ACHN (cell line): ENCODE data around the gene CACNA1H.
A peak's percentile ranks its signal among the peaks of the same experiment; 100 is the strongest.

ENCODE experiments used
- DNase-seq: peaks from one replicate; pipeline ENCODE4 v3.0.0-alpha.2; 2015
- in situ Hi-C: cut with HindIII; loops from 2 replicates; pipeline ENCODE4 v1.10.0; 2017; ENCODE audit warnings: low sequenced_read_pairs, low pct_ligation_motif_present, low pct_unique_long_range_greater_than_20kb

The CACNA1H gene

GRCh38 chr16:1152651-1153259, at the start of gene CACNA1H:
TSS of gene CACNA1H (plus strand) at chr16:1153106. CDS start at chr16:1153738, 632 bp downstream.
- in situ Hi-C loops, result no loop called here
- DNase-seq, result no peak

- no peak for DNase-seq
- in situ Hi-C loops, result no loop called here
Measured at GRCh38 chr16:1103636-1103980, 49.3 kb upstream of the CACNA1H start.

DNA sequence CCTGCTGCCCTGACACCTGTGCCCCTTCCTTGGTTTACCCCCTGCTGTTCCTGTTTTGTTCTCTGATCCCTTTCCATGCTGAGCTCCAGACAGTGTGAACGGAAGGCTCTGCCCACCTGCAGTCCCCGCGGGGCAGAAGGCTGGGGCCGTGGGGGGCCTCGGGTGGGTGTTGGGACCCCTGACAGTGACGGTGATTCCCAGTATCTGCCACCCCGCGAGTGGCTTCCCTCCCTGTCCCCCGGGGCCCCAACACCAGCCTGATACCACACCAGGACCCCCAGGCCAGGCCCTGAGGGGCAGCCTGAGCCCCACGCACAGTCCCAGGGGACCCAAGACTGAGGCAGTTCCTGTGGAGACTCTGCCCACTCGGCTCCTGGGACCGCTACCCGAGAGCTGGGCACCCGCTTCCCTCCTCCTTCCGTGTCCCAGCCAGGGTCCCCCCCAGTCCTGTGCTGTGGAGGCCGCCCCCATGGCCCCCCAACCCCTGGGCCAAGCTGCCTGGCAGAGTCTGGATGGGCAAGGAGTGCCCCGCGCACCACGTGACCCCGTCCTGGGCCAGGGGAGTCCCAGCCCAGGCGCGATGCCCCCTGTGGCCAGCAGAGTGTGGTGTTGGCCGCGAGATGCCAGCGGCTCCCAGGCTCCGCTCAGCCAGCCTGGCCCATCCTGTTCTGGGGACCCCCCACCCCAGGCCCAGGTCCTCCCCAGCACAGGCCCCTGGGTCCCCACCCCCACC, 46.9 kb upstream of the CACNA1H start:
- in situ Hi-C loops, result no loop called here
- DNase-seq, result peak; percentile 71

- in situ Hi-C loops, result no loop called here
- DNase-seq, result no peak
Measured at GRCh38 chr16:1106659-1107058, 46.2 kb upstream of the CACNA1H start.

DNA sequence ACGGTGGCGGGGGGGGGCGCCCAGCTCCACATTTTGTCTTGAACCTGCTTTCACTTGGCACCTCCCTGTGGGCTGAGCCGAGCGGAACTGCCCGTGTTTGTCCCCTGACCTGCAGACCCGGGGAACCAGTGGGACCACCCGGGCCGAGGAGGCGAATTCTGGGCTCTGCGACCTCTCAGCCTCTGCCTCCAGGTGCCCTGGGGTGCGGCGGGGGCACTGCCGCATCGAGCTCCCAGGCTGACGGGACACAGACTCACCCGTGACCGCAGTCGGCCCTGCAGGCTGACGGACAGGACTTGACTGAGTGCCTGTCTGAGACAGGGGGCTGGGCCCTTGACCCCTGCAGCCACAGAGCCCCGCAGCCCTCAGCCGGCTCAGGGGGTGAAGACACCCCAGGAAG, 45.8 kb upstream of the CACNA1H start:
- no peak for DNase-seq
- in situ Hi-C loops, result no loop called here

- in situ Hi-C loops, result no loop called here
- DNase-seq, result no peak
Measured at GRCh38 chr16:1107731-1108130, 45.2 kb upstream of the CACNA1H start.

DNA sequence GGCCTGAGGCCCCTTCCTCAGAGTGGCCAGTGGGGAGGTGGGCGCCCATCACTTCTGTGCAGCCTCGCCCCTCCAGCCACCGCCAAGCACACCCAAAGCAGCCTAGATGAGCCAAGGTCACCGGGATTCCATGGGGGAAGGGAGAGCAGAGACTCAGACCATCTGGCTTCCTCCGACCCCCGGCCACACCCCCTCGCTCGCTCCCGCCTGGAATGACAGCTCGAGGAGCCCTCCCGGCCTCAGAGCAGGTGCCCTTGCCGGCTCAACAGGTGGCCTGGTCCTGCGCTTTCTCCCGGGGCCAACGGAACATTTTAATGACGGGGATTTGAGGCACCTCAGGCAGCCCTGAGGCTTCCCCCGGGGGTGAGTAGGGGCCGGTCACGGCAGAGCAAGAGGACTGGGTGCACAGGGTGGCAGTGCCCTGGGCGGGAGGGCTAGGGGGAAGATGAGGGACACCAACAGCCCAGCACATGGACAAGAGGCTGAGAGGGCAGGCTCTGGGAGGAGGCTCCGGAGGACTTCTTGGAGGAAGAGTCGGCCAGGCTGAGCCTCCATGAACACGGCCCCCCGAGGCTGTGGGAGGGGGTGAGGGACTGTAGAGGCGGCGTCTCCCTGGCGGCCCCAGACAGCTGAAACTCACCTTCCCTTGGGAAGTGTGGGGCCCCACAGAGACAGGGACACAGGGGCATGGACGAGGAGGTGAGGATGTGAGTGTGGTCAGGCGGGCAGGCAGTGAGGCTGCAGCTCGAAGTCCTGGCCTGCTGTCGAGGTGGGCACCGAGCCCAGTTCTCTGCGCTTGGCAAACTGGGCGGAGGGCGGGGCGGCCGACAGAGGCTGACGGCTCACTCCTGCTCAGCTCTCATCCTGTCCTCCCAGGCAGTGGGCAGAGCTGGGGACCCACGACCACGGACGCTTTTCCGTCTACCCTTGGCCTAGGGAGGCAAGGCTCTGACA, 44.3 kb upstream of the CACNA1H start:
- peak; percentile 61 for DNase-seq
- in situ Hi-C loops, result no loop called here

DNA sequence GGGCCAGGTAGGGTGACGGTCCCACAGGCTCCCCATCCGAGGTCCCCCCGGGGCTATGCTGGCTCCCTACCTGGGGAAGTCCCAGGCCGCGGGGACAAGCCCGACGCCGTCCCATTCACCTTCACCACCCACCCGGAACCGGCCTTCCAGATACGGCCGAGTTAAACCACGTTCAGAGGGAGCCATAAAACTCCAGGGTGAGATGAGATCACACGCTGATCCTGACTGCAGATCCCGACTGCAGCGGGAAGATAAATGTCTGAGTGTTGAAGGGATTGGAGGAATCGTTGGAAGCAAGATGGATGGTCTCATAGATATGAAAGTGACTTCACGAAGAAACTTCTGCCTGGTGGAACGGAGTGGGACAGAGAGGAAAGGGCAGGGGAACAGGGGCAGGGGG, 43.3 kb upstream of the CACNA1H start:
- in situ Hi-C loops, result no loop called here
- DNase-seq, result no peak

- DNase-seq, result no peak
- in situ Hi-C loops, result no loop called here
Measured at GRCh38 chr16:1112506-1113184, 40.3 kb upstream of the CACNA1H start.

DNA sequence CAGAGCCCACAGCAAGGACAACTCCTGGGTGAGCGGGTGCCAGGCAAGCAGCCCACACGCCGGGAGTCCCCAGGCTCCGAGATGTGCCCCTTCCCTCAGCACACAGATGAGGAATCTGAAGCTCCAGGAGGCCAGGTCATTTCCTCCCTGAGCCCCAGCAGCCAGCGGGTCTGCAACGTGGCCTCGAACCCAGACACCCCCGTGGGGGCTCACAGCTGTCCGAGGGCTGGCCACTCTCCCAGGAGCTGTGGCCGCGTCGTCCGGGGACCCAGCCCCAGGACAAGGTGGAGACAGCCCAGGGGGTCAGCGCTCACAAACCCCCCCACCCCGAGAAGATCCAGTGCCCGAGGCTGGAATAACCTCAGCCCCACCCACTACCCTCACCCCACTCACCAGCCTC, 39.4 kb upstream of the CACNA1H start:
- in situ Hi-C loops, result no loop called here
- DNase-seq, result no peak

DNA sequence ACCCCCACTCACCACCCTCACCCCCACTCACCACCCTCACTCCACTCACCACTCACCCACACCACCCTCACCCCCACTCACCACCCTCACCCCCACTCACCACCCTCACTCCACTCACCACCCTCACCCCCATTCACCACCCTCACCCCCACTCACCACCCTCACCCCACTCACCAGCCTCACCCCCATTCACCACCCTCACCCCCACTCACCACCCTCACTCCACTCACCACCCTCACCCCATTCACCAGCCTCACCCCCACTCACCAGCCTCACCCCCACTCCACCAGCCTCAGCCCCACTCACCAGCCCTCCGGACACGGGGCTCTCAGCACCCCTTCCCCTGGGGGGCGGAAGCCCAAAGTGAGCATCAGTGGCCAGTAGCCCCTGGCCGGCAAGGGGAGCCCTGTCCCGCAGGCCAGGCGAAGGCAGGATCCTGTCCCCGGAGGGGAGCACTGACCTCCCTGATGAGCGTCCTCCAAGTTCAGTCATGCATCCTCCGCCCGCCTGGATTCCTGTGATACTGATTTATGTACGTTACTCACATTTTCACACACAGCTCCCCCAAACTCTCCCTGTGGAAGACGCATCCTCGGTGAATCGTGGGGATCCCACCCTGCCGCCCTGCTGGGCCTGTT, 38.9 kb upstream of the CACNA1H start:
- in situ Hi-C loops, result no loop called here
- no peak for DNase-seq

- no peak for DNase-seq
Measured at GRCh38 chr16:1116693-1117077, 36.2 kb upstream of the CACNA1H start.

DNA sequence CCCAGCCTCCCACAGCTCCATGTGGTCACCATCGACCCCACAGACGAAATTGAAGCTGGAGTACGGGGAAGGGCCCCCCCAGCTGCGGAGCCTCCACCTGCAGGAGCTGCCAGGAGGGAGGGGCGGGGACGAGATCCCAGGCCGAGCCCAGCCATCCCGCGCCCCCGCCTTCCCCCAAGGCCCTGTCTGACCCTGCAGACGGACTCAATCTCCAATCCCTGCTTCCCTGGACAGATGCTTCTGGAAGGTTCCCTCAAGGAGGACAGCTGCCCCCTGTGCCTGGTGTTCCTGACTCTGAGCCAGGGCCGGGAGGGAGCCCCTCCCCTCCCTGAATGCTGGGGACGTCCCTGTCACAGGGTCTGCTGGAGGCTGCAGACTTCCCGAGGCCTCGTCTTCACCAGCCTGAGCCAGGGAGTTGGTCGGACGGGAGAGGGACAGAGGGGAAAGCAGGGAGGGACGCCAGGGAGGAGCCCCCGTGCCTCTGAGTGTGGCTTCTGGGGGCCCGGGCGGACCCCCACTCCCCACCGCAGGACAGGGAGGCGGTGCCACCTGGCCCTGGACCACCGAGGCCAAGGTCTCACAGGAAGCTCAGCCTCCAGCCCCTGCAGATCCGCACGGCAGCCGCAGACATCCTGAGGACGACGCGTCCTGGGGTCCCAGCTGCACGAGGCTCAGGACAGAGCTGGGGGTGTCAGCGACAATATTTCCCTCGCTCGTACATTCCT, 35.6 kb upstream of the CACNA1H start:
- DNase-seq, result no peak
- in situ Hi-C loops, result no loop called here

More at GRCh38 chr16:1116693-1117077, 36.2 kb upstream of the CACNA1H start:
- in situ Hi-C loops, result no loop called here

DNA sequence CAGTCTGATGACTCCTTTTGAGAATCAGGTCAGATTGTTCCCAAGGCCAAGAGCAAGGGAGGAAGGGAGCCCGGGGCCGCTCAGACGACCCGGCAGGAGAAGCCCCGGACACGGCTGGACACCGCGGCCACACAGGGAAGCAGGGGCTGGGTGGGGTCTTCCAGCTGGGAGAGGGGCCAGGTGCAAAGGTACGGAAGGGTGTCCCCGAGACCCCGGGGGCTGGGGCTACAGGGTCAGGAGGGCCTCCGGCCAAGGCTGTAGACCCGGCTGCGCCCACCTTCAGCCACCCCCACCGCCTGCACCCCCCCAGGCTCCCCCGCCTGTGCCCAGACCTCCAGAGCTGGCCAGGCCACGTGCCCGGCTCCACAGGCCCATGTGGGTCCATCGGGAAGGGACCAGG, 35.0 kb upstream of the CACNA1H start:
- in situ Hi-C loops, result no loop called here

GRCh38 chr16:1119129-1119528, 33.8 kb upstream of the CACNA1H start:
- no peak for DNase-seq
- in situ Hi-C loops, result no loop called here

More for the DNA sequence above, 35.0 kb upstream of the CACNA1H start:
- no peak for DNase-seq

- in situ Hi-C loops, result no loop called here
Measured at GRCh38 chr16:1119766-1120576, 32.9 kb upstream of the CACNA1H start.

GRCh38 chr16:1120577-1120941, 32.3 kb upstream of the CACNA1H start:
- no peak for DNase-seq
- in situ Hi-C loops, result no loop called here

More at GRCh38 chr16:1119766-1120576, 32.9 kb upstream of the CACNA1H start:
- DNase-seq, result no peak
